Endothelial cell (in vitro differentiated cells): ENCODE data around the gene PTPRD. TPM values are rescaled to one million over a fixed set of nuclear protein-coding genes. Genes with fewer than 3 reads are reported as not detected.

ENCODE experiments used
- DNase-seq: peaks from one replicate; pipeline ENCODE4 v3.0.0; 2021; ENCODE audit warnings: low spot score
- H3K27ac Mint-ChIP-seq: one replicate; pipeline ENCODE4 v1.8.0; 2021; ENCODE audit warnings: mixed read lengths, inconsistent platforms; ENCODE audit not compliant: unreplicated experiment
- H3K27me3 Mint-ChIP-seq: one replicate; pipeline ENCODE4 v1.8.0; 2021; ENCODE audit warnings: mild to moderate bottlenecking, moderate library complexity, mixed read lengths, inconsistent platforms; ENCODE audit not compliant: unreplicated experiment
- H3K36me3 Mint-ChIP-seq: one replicate; pipeline ENCODE4 v1.8.0; 2021; ENCODE audit warnings: mild to moderate bottlenecking, low read depth, mixed read lengths, inconsistent platforms; ENCODE audit not compliant: unreplicated experiment
- H3K4me1 Mint-ChIP-seq: one replicate; pipeline ENCODE4 v1.8.0; 2021; ENCODE audit warnings: mild to moderate bottlenecking, mixed read lengths, inconsistent platforms; ENCODE audit not compliant: unreplicated experiment
- H3K4me3 Mint-ChIP-seq: one replicate; pipeline ENCODE4 v1.8.0; 2021; ENCODE audit warnings: mild to moderate bottlenecking, mixed read lengths, inconsistent platforms; ENCODE audit not compliant: unreplicated experiment
- H3K9me3 Mint-ChIP-seq: one replicate; pipeline ENCODE4 v1.8.0; 2021; ENCODE audit warnings: mixed read lengths, inconsistent platforms; ENCODE audit not compliant: unreplicated experiment
- CTCF ChIP-seq: fragments of 200-600 bp; sonication (generic); IDR thresholded peaks from one replicate; pipeline ENCODE4 v1.5.0; 2021; ENCODE audit warnings: antibody characterized with exemption; ENCODE audit not compliant: unreplicated experiment
- total RNA-seq: library from RNA; stranded (reverse); fragmentation: NEBNext Ultra II Directional; extraction: Animal tissue kit (Norgen Biotek cat#: 25700); gene quantifications from one replicate; pipeline ENCODE4 v1.2.1, GENCODE V29; 2021; ENCODE audit not compliant: unreplicated experiment

PTPRD gene
- total RNA-seq, 1 donor from 2014 or later: 47.8 TPM

GRCh38 chr9:9246726-9247125, 1366.1 kb downstream of the PTPRD start:
- H3K36me3 Mint-ChIP-seq: no peaks in the 10 kb centered on the region
- TF ChIP-seq CTCF: no peak
- no peak for DNase-seq

GRCh38 chr9:9231946-9232345, 1380.9 kb downstream of the PTPRD start:
- DNase-seq: no peak
- no peaks in the 10 kb centered on the region for H3K4me1 Mint-ChIP-seq
- H3K9me3 Mint-ChIP-seq: peaks cover 7% of the 10 kb centered on the region
- peaks cover 1% of the 10 kb centered on the region for H3K27me3 Mint-ChIP-seq
- TF ChIP-seq CTCF: no peak
- H3K27ac Mint-ChIP-seq: no peak overlapping the region
- H3K4me3 Mint-ChIP-seq: no peak overlapping the region
- peaks cover 3% of the 10 kb centered on the region for H3K36me3 Mint-ChIP-seq

More at GRCh38 chr9:9246726-9247125, 1366.1 kb downstream of the PTPRD start:
- Mint-ChIP-seq H3K27me3 (peaks cover 2% of the 10 kb centered on the region), H3K9me3 (no peaks in the 10 kb centered on the region), H3K27ac (no peak overlapping the region), H3K4me3 (no peak overlapping the region), H3K4me1 (no peaks in the 10 kb centered on the region)

- Mint-ChIP-seq H3K27ac (no peak overlapping the region), H3K27me3 (no peaks in the 10 kb centered on the region), H3K9me3 (peaks cover under 1% of the 10 kb centered on the region), H3K36me3 (peaks cover 1% of the 10 kb centered on the region), H3K4me3 (no peak overlapping the region), H3K4me1 (no peaks in the 10 kb centered on the region)
- TF ChIP-seq CTCF: no peak
- DNase-seq: no peak
These were observed 1383.5 kb downstream of the PTPRD start for GRCh38 chr9:9229269-9229668.

GRCh38 chr9:9223175-9223574, 1389.6 kb downstream of the PTPRD start:
- TF ChIP-seq CTCF: no peak
- no peaks in the 10 kb centered on the region for H3K27me3 Mint-ChIP-seq
- no peak overlapping the region for H3K27ac Mint-ChIP-seq
- no peaks in the 10 kb centered on the region for H3K9me3 Mint-ChIP-seq
- no peak overlapping the region for H3K4me3 Mint-ChIP-seq
- DNase-seq: no peak
- no peaks in the 10 kb centered on the region for H3K36me3 Mint-ChIP-seq
- H3K4me1 Mint-ChIP-seq: no peaks in the 10 kb centered on the region

- no peak overlapping the region for H3K4me3 Mint-ChIP-seq
- H3K4me1 Mint-ChIP-seq: no peaks in the 10 kb centered on the region
- no peaks in the 10 kb centered on the region for H3K36me3 Mint-ChIP-seq
- H3K27ac Mint-ChIP-seq: no peak overlapping the region
- no peaks in the 10 kb centered on the region for H3K27me3 Mint-ChIP-seq
- no peaks in the 10 kb centered on the region for H3K9me3 Mint-ChIP-seq
- DNase-seq: no peak
- TF ChIP-seq CTCF: no peak
These were observed 1390.1 kb downstream of the PTPRD start for GRCh38 chr9:9222730-9223129.
